ENCODE results near the gene ADGRD1.

ADGRD1 gene

GRCh38 chr12:131092901-131093603, 139.3 kb downstream of the ADGRD1 start:
- DNase-seq (ENCODE audit: insufficient read length, low spot score) (peak; percentile 67), FAIRE-seq (peak; percentile 97)
- TF ChIP-seq POU2F2 (IDR thresholded peaks at IDR 0.05; ENCODE audit: low read depth, low read length) = no peak
- TF ChIP-seq SPI1 (IDR thresholded peaks at IDR 0.05; ENCODE audit: low read depth, low read length) = no peak
- no peak for TF ChIP-seq TAF1 (IDR thresholded peaks at IDR 0.05; ENCODE audit: low read depth, low read length)
- no peak for TF ChIP-seq POLR2A (IDR thresholded peaks at IDR 0.05; ENCODE audit: low read depth, low read length)
- no peak for TF ChIP-seq POLR2AphosphoS5 (IDR thresholded peaks at IDR 0.05; ENCODE audit: low read depth, low read length)
- TF ChIP-seq PAX5 (IDR thresholded peaks at IDR 0.05; ENCODE audit: insufficient read depth, low read length, severe bottlenecking) = no peak

GRCh38 chr12:131093604-131093955, 139.9 kb downstream of the ADGRD1 start:
- DNase-seq (ENCODE audit: insufficient read length, low spot score) = no peak
- TF ChIP-seq POU2F2 (IDR thresholded peaks at IDR 0.05; ENCODE audit: low read depth, low read length) (no peak), POLR2A (IDR thresholded peaks at IDR 0.05; ENCODE audit: low read depth, low read length) (no peak), PAX5 (IDR thresholded peaks at IDR 0.05; ENCODE audit: insufficient read depth, low read length, severe bottlenecking) (no peak), SPI1 (IDR thresholded peaks at IDR 0.05; ENCODE audit: low read depth, low read length) (no peak), POLR2AphosphoS5 (IDR thresholded peaks at IDR 0.05; ENCODE audit: low read depth, low read length) (no peak), TAF1 (IDR thresholded peaks at IDR 0.05; ENCODE audit: low read depth, low read length) (no peak)
- FAIRE-seq = peak; percentile 45

- FAIRE-seq (no peak), DNase-seq (ENCODE audit: insufficient read length, low spot score) (no peak)
Observed at GRCh38 chr12:131093971-131094830, 140.5 kb downstream of the ADGRD1 start.

GRCh38 chr12:131094831-131095805, 141.4 kb downstream of the ADGRD1 start:
- FAIRE-seq (no peak), DNase-seq (ENCODE audit: insufficient read length, low spot score) (no peak)

More at GRCh38 chr12:131093971-131094830, 140.5 kb downstream of the ADGRD1 start:
- TF ChIP-seq TAF1 (IDR thresholded peaks at IDR 0.05; ENCODE audit: low read depth, low read length) (no peak), SPI1 (IDR thresholded peaks at IDR 0.05; ENCODE audit: low read depth, low read length) (no peak), POLR2A (IDR thresholded peaks at IDR 0.05; ENCODE audit: low read depth, low read length) (no peak), PAX5 (IDR thresholded peaks at IDR 0.05; ENCODE audit: insufficient read depth, low read length, severe bottlenecking) (no peak), POU2F2 (IDR thresholded peaks at IDR 0.05; ENCODE audit: low read depth, low read length) (no peak), POLR2AphosphoS5 (IDR thresholded peaks at IDR 0.05; ENCODE audit: low read depth, low read length) (no peak)

GRCh38 chr12:131095826-131096680, 142.3 kb downstream of the ADGRD1 start:
- DNase-seq (ENCODE audit: insufficient read length, low spot score) (no peak), FAIRE-seq (no peak)

More at GRCh38 chr12:131094831-131095805, 141.4 kb downstream of the ADGRD1 start:
- TF ChIP-seq PAX5 (IDR thresholded peaks at IDR 0.05; ENCODE audit: insufficient read depth, low read length, severe bottlenecking) = no peak
- no peak for TF ChIP-seq POLR2AphosphoS5 (IDR thresholded peaks at IDR 0.05; ENCODE audit: low read depth, low read length)
- no peak for TF ChIP-seq POU2F2 (IDR thresholded peaks at IDR 0.05; ENCODE audit: low read depth, low read length)
- no peak for TF ChIP-seq TAF1 (IDR thresholded peaks at IDR 0.05; ENCODE audit: low read depth, low read length)

GRCh38 chr12:131096681-131097181, 143.0 kb downstream of the ADGRD1 start:
- DNase-seq (ENCODE audit: insufficient read length, low spot score) (no peak), FAIRE-seq (no peak)
- no peak for TF ChIP-seq SPI1 (IDR thresholded peaks at IDR 0.05; ENCODE audit: low read depth, low read length)
- TF ChIP-seq TAF1 (IDR thresholded peaks at IDR 0.05; ENCODE audit: low read depth, low read length) = no peak
- TF ChIP-seq PAX5 (IDR thresholded peaks at IDR 0.05; ENCODE audit: insufficient read depth, low read length, severe bottlenecking) = no peak
- no peak for TF ChIP-seq POLR2A (IDR thresholded peaks at IDR 0.05; ENCODE audit: low read depth, low read length)
- TF ChIP-seq POLR2AphosphoS5 (IDR thresholded peaks at IDR 0.05; ENCODE audit: low read depth, low read length) = no peak
- no peak for TF ChIP-seq POU2F2 (IDR thresholded peaks at IDR 0.05; ENCODE audit: low read depth, low read length)

More at GRCh38 chr12:131095826-131096680, 142.3 kb downstream of the ADGRD1 start:
- no peak for TF ChIP-seq SPI1 (IDR thresholded peaks at IDR 0.05; ENCODE audit: low read depth, low read length)
- TF ChIP-seq POLR2AphosphoS5 (IDR thresholded peaks at IDR 0.05; ENCODE audit: low read depth, low read length) = no peak
- TF ChIP-seq POLR2A (IDR thresholded peaks at IDR 0.05; ENCODE audit: low read depth, low read length) = no peak
- TF ChIP-seq PAX5 (IDR thresholded peaks at IDR 0.05; ENCODE audit: insufficient read depth, low read length, severe bottlenecking) = no peak
- TF ChIP-seq TAF1 (IDR thresholded peaks at IDR 0.05; ENCODE audit: low read depth, low read length) = no peak

- no peak for FAIRE-seq
- TF ChIP-seq POLR2A (IDR thresholded peaks at IDR 0.05; ENCODE audit: low read depth, low read length) = no peak
- DNase-seq (ENCODE audit: insufficient read length, low spot score) = no peak
Observed at GRCh38 chr12:131097202-131098177, 143.8 kb downstream of the ADGRD1 start.
